H1 (cell line): ENCODE measurements around the gene ZBTB47. TPM values are rescaled to one million over a fixed set of nuclear protein-coding genes. Genes with fewer than 3 reads are reported as not detected.

Experiments
- polyA plus RNA-seq, 7 experiments: library from polyadenylated mRNA; depleted of rRNA in 3 of 7; stranded (reverse) in 5 of 7; unstranded in 2 of 7; fragments of >200 nt in 5 of 7; fragments of 200-250 nt in 2 of 7; gene quantifications; 1 replicate in 5 of 7; 2 replicates in 1 of 7; 4 replicates in 1 of 7; pipeline versions ENCODE4 v1.2.1 to v1.2.3, GENCODE V29; 2011 to 2013; ENCODE audit warnings: missing spikeins in 2 of 7, mixed read lengths in 2 of 7
- total RNA-seq: library from RNA; stranded (reverse); fragmentation: NEBNext Ultra II Directional; extraction: Animal tissue kit (Norgen Biotek cat#: 25700); gene quantifications from 2 replicates; pipeline ENCODE4 v1.2.1, GENCODE V29; 2021
- TF ChIP-seq, protein P1 (sequence below): fragments of 300-600 bp; sonication (generic); IDR thresholded peaks from 2 replicates; pipeline ENCODE4 v1.7.1; 2012; ENCODE audit warnings: low read length, moderate library complexity, mild to moderate bottlenecking, inconsistent platforms; ENCODE audit not compliant: insufficient replicate concordance

Gene ZBTB47
- total and polyA plus RNA-seq, 2 of the 8 experiments (the other 6 are each of a cell fraction or from before 2014, with no cell fraction given) = 2.8 to 4.1 TPM

DNA sequence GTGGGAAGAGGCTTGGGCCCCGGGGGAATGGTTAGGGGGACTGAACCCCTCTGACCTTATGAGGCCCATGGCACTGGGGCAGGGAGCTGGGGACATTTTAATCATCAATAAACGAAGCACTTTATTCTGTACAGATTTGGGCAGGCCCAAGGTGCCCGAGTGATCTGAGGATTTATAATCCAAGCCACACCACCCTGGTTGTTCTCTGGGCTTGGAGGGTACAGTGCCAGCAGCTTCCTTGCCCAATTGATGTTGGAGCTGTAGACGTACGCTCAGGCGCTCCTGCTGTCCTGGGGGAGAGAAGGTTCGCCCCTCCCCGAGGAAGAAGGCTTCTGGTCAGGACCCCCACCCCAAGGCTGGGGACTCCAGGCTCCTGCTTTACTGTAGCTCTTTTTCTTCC, 12.5 kb downstream of the ZBTB47 start (continued):
- TF ChIP-seq, protein P1, sequence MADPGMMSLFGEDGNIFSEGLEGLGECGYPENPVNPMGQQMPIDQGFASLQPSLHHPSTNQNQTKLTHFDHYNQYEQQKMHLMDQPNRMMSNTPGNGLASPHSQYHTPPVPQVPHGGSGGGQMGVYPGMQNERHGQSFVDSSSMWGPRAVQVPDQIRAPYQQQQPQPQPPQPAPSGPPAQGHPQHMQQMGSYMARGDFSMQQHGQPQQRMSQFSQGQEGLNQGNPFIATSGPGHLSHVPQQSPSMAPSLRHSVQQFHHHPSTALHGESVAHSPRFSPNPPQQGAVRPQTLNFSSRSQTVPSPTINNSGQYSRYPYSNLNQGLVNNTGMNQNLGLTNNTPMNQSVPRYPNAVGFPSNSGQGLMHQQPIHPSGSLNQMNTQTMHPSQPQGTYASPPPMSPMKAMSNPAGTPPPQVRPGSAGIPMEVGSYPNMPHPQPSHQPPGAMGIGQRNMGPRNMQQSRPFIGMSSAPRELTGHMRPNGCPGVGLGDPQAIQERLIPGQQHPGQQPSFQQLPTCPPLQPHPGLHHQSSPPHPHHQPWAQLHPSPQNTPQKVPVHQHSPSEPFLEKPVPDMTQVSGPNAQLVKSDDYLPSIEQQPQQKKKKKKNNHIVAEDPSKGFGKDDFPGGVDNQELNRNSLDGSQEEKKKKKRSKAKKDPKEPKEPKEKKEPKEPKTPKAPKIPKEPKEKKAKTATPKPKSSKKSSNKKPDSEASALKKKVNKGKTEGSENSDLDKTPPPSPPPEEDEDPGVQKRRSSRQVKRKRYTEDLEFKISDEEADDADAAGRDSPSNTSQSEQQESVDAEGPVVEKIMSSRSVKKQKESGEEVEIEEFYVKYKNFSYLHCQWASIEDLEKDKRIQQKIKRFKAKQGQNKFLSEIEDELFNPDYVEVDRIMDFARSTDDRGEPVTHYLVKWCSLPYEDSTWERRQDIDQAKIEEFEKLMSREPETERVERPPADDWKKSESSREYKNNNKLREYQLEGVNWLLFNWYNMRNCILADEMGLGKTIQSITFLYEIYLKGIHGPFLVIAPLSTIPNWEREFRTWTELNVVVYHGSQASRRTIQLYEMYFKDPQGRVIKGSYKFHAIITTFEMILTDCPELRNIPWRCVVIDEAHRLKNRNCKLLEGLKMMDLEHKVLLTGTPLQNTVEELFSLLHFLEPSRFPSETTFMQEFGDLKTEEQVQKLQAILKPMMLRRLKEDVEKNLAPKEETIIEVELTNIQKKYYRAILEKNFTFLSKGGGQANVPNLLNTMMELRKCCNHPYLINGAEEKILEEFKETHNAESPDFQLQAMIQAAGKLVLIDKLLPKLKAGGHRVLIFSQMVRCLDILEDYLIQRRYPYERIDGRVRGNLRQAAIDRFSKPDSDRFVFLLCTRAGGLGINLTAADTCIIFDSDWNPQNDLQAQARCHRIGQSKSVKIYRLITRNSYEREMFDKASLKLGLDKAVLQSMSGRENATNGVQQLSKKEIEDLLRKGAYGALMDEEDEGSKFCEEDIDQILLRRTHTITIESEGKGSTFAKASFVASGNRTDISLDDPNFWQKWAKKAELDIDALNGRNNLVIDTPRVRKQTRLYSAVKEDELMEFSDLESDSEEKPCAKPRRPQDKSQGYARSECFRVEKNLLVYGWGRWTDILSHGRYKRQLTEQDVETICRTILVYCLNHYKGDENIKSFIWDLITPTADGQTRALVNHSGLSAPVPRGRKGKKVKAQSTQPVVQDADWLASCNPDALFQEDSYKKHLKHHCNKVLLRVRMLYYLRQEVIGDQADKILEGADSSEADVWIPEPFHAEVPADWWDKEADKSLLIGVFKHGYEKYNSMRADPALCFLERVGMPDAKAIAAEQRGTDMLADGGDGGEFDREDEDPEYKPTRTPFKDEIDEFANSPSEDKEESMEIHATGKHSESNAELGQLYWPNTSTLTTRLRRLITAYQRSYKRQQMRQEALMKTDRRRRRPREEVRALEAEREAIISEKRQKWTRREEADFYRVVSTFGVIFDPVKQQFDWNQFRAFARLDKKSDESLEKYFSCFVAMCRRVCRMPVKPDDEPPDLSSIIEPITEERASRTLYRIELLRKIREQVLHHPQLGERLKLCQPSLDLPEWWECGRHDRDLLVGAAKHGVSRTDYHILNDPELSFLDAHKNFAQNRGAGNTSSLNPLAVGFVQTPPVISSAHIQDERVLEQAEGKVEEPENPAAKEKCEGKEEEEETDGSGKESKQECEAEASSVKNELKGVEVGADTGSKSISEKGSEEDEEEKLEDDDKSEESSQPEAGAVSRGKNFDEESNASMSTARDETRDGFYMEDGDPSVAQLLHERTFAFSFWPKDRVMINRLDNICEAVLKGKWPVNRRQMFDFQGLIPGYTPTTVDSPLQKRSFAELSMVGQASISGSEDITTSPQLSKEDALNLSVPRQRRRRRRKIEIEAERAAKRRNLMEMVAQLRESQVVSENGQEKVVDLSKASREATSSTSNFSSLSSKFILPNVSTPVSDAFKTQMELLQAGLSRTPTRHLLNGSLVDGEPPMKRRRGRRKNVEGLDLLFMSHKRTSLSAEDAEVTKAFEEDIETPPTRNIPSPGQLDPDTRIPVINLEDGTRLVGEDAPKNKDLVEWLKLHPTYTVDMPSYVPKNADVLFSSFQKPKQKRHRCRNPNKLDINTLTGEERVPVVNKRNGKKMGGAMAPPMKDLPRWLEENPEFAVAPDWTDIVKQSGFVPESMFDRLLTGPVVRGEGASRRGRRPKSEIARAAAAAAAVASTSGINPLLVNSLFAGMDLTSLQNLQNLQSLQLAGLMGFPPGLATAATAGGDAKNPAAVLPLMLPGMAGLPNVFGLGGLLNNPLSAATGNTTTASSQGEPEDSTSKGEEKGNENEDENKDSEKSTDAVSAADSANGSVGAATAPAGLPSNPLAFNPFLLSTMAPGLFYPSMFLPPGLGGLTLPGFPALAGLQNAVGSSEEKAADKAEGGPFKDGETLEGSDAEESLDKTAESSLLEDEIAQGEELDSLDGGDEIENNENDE = no peak
